ENCODE results near the gene CHD1L.
A peak's percentile ranks its signal among the peaks of the same experiment; 100 is the strongest.

CHD1L gene

GRCh38 chr1:147241934-147242448 lies 493 bp upstream of the CHD1L start:
- Histone ChIP-seq H3K4me3 (ENCODE audit: low read length) (peak overlapping the region; percentile 91), H3F3A (ENCODE audit: control insufficient read depth, insufficient read depth) (no peaks in the 10 kb centered on the region), H3K4me1 (ENCODE audit: control insufficient read depth, low read length) (peaks cover 41% of the 10 kb centered on the region), H4K20me1 (ENCODE audit: control insufficient read depth, insufficient read depth, low read depth, low read length) (peaks cover 24% of the 10 kb centered on the region), H3K9me2 (replicated peaks; ENCODE audit: control insufficient read depth, low read length) (no peaks in the 10 kb centered on the region), H3K9me3 (ENCODE audit: control insufficient read depth, insufficient read depth, low read length) (peaks cover 2% of the 10 kb centered on the region), H3K27me3 (ENCODE audit: control insufficient read depth, low read length) (no peaks in the 10 kb centered on the region), H3K79me2 (ENCODE audit: control insufficient read depth, low read length) (peaks cover 45% of the 10 kb centered on the region), H3K36me3 (ENCODE audit: control insufficient read depth, low read length) (peaks cover 21% of the 10 kb centered on the region), H3K27ac (ENCODE audit: low read depth, low read length) (no peak overlapping the region; the same call in 1 of the 2 replicates), H3K4me2 (ENCODE audit: low read length) (peak overlapping the region; percentile 92)
- TF ChIP-seq EZH2phosphoT487 (IDR thresholded peaks at IDR 0.05; ENCODE audit: borderline replicate concordance, low read length) = no peak
- TF ChIP-seq CTCF (IDR thresholded peaks at IDR 0.05; ENCODE audit: low read depth, low read length, poor library complexity, severe bottlenecking) = no peak

- H3K36me3 ChIP-seq (ENCODE audit: control insufficient read depth, low read length) = peaks cover 21% of the 10 kb centered on the region
- peaks cover 34% of the 10 kb centered on the region for H4K20me1 ChIP-seq (ENCODE audit: control insufficient read depth, insufficient read depth, low read depth, low read length)
- H3F3A ChIP-seq (ENCODE audit: control insufficient read depth, insufficient read depth) = no peaks in the 10 kb centered on the region
- peak overlapping the region; percentile 91 for H3K4me3 ChIP-seq (ENCODE audit: low read length)
- H3K9me3 ChIP-seq (ENCODE audit: control insufficient read depth, insufficient read depth, low read length) = no peaks in the 10 kb centered on the region
- no peaks in the 10 kb centered on the region for H3K27me3 ChIP-seq (ENCODE audit: control insufficient read depth, low read length)
- H3K4me2 ChIP-seq (ENCODE audit: low read length) = peak overlapping the region; percentile 92
- peaks cover 57% of the 10 kb centered on the region for H3K79me2 ChIP-seq (ENCODE audit: control insufficient read depth, low read length)
- H3K9me2 ChIP-seq (replicated peaks; ENCODE audit: control insufficient read depth, low read length) = no peaks in the 10 kb centered on the region
- TF ChIP-seq EZH2phosphoT487 (IDR thresholded peaks at IDR 0.05; ENCODE audit: borderline replicate concordance, low read length) = no peak
- peak; percentile 8 for TF ChIP-seq CTCF (IDR thresholded peaks at IDR 0.05; ENCODE audit: low read depth, low read length, poor library complexity, severe bottlenecking)
- H3K4me1 ChIP-seq (ENCODE audit: control insufficient read depth, low read length) = peaks cover 49% of the 10 kb centered on the region
- H3K27ac ChIP-seq (ENCODE audit: low read depth, low read length) = peak overlapping the region; percentile 72
These were observed 773 bp downstream of the CHD1L start for GRCh38 chr1:147243228-147243685.

GRCh38 chr1:147243841-147244240 lies 1.4 kb downstream of the CHD1L start:
- Histone ChIP-seq H3K36me3 (ENCODE audit: control insufficient read depth, low read length) (peaks cover 21% of the 10 kb centered on the region), H3K27ac (ENCODE audit: low read depth, low read length) (no peak overlapping the region), H3K4me3 (ENCODE audit: low read length) (peak overlapping the region; percentile 91)

More at GRCh38 chr1:147243841-147244240, 1.4 kb downstream of the CHD1L start:
- Histone ChIP-seq H3K9me3 (ENCODE audit: control insufficient read depth, insufficient read depth, low read length) (no peaks in the 10 kb centered on the region), H3K9me2 (replicated peaks; ENCODE audit: control insufficient read depth, low read length) (no peaks in the 10 kb centered on the region), H4K20me1 (ENCODE audit: control insufficient read depth, insufficient read depth, low read depth, low read length) (peaks cover 34% of the 10 kb centered on the region), H3K27me3 (ENCODE audit: control insufficient read depth, low read length) (no peaks in the 10 kb centered on the region), H3K79me2 (ENCODE audit: control insufficient read depth, low read length) (peaks cover 63% of the 10 kb centered on the region), H3F3A (ENCODE audit: control insufficient read depth, insufficient read depth) (no peaks in the 10 kb centered on the region), H3K4me2 (ENCODE audit: low read length) (peak overlapping the region; percentile 92), H3K4me1 (ENCODE audit: control insufficient read depth, low read length) (peaks cover 49% of the 10 kb centered on the region)
- TF ChIP-seq CTCF (IDR thresholded peaks at IDR 0.05; ENCODE audit: low read depth, low read length, poor library complexity, severe bottlenecking) = no peak
- no peak for TF ChIP-seq EZH2phosphoT487 (IDR thresholded peaks at IDR 0.05; ENCODE audit: borderline replicate concordance, low read length)

All from DOHH2 (cell line).